Neuronal stem cell (in vitro differentiated cells): Measurements from ENCODE around the gene PNRC2. TPM values are rescaled to one million over a fixed set of nuclear protein-coding genes. Genes with fewer than 3 reads are reported as not detected.

Source experiments
- DNase-seq: peaks from one replicate; pipeline ENCODE4 v3.0.0-alpha.2; 2013; ENCODE audit warnings: low spot score
- H2AFZ ChIP-seq: one replicate; pipeline ENCODE4 v1.6.1; 2013; ENCODE audit warnings: mild to moderate bottlenecking, low read length, inconsistent platforms
- H2AK5ac ChIP-seq: 2 replicates; pipeline ENCODE4 v1.6.1; 2013; ENCODE audit warnings: low read depth, mild to moderate bottlenecking, inconsistent platforms, low read length, moderate library complexity, mixed read lengths
- H2BK120ac ChIP-seq: 2 replicates; pipeline ENCODE4 v1.6.1; 2013; ENCODE audit warnings: low read depth, mild to moderate bottlenecking, inconsistent platforms, low read length, moderate library complexity, mixed read lengths
- H2BK12ac ChIP-seq: one replicate; pipeline ENCODE4 v1.6.1; 2013; ENCODE audit warnings: low read length, inconsistent platforms
- H2BK15ac ChIP-seq: 2 replicates; pipeline ENCODE4 v1.6.1; 2013; ENCODE audit warnings: mild to moderate bottlenecking, low read length, inconsistent platforms, mixed read lengths
- H2BK5ac ChIP-seq: one replicate; pipeline ENCODE4 v1.6.1; 2013; ENCODE audit warnings: inconsistent platforms, mild to moderate bottlenecking, low read length, moderate library complexity
- H3K14ac ChIP-seq: one replicate; pipeline ENCODE4 v1.6.1; 2013; ENCODE audit warnings: low read length, inconsistent platforms
- H3K18ac ChIP-seq: 2 replicates; pipeline ENCODE4 v1.6.1; 2013; ENCODE audit warnings: low read length, inconsistent platforms
- H3K23ac ChIP-seq: 2 replicates; pipeline ENCODE4 v1.6.1; 2013; ENCODE audit warnings: low read depth, mild to moderate bottlenecking, mixed read lengths, low read length, inconsistent platforms; ENCODE audit not compliant: poor library complexity
- H3K27ac ChIP-seq: replicated peaks from 3 replicates; pipeline ENCODE4 v1.5.1; 2013; ENCODE audit warnings: low read length, inconsistent platforms
- H3K27me3 ChIP-seq, 3 experiments: 2 replicates each; pipeline ENCODE4 v1.6.1; 2013; ENCODE audit warnings: low read length in 3 of 3, mild to moderate bottlenecking in 2 of 3, inconsistent platforms in 1 of 3, low read depth in 1 of 3, mixed read lengths in 1 of 3, moderate library complexity in 1 of 3; ENCODE audit not compliant: control insufficient read depth in 3 of 3, insufficient read depth in 3 of 3
- H3K36me3 ChIP-seq, 2 donors: replicated peaks in 1 of 2; 2 replicates each; pipeline ENCODE4 v1.6.1; 2013; ENCODE audit warnings: low read length in 2 of 2; ENCODE audit not compliant: control insufficient read depth in 2 of 2, insufficient read depth in 2 of 2
- H3K4ac ChIP-seq: 2 replicates; pipeline ENCODE4 v1.6.1; 2013; ENCODE audit warnings: inconsistent platforms, mild to moderate bottlenecking, low read length, moderate library complexity
- H3K4me1 ChIP-seq, 2 donors: 1 replicate in 1 of 2; 2 replicates in 1 of 2; pipeline ENCODE4 v1.6.1; 2013; ENCODE audit warnings: low read length in 2 of 2, low read depth in 1 of 2; ENCODE audit not compliant: control insufficient read depth in 2 of 2, insufficient read depth in 1 of 2
- H3K4me2 ChIP-seq: one replicate; pipeline ENCODE4 v1.6.1; 2013; ENCODE audit warnings: mild to moderate bottlenecking, low read length, inconsistent platforms; ENCODE audit not compliant: insufficient read depth, poor library complexity, severe bottlenecking
- H3K4me3 ChIP-seq, 2 donors: 2 replicates each; pipeline ENCODE4 v1.5.1; 2013; ENCODE audit warnings: low read length in 2 of 2, mild to moderate bottlenecking in 2 of 2, inconsistent platforms in 1 of 2, moderate library complexity in 1 of 2
- H3K79me1 ChIP-seq: one replicate; pipeline ENCODE4 v1.6.1; 2013; ENCODE audit warnings: low read depth, mild to moderate bottlenecking, inconsistent platforms, low read length, moderate library complexity
- H3K9ac ChIP-seq: one replicate; pipeline ENCODE4 v1.6.1; 2013; ENCODE audit warnings: mild to moderate bottlenecking, low read depth, low read length, inconsistent platforms; ENCODE audit not compliant: poor library complexity
- H3K9me3 ChIP-seq, 2 donors: replicated peaks in 1 of 2; 2 replicates each; pipeline versions ENCODE3 to v1.6.1; 2013; ENCODE audit warnings: low read length in 2 of 2, mild to moderate bottlenecking in 2 of 2, inconsistent platforms in 1 of 2, low read depth in 1 of 2, mixed read lengths in 1 of 2, moderate library complexity in 1 of 2; ENCODE audit not compliant: control insufficient read depth in 2 of 2, insufficient read depth in 1 of 2
- H4K8ac ChIP-seq: one replicate; pipeline ENCODE4 v1.6.1; 2013; ENCODE audit warnings: low read depth, mild to moderate bottlenecking, inconsistent platforms, low read length, moderate library complexity
- H4K91ac ChIP-seq: one replicate; pipeline ENCODE4 v1.6.1; 2013; ENCODE audit warnings: low read length, low read depth, mild to moderate bottlenecking, inconsistent platforms; ENCODE audit not compliant: poor library complexity
- WGBS, 2 donors: extraction: QIAGEN DNeasy Blood & Tissue Kit; methylation state at CpG; one replicate each; pipeline ENCODE4 v1.1.7; 2013; ENCODE audit warnings: missing lambda C conversion rate in 2 of 2, mixed read lengths in 1 of 2; ENCODE audit not compliant: insufficient read length in 2 of 2, insufficient replicate concordance in 1 of 2; ENCODE audit errors: extremely low coverage in 2 of 2; 5-methylcytosine and 5-hydroxymethylcytosine counted together
- polyA plus RNA-seq, 2 experiments: library from polyadenylated mRNA; stranded (reverse); fragments of 200-250 nt; gene quantifications; one replicate each; pipeline ENCODE4 v1.2.3, GENCODE V29; 2013

Gene PNRC2
- polyA plus RNA-seq (2013, experiment 1 of 2), result 227 TPM
- polyA plus RNA-seq (2013, experiment 2 of 2), result 230 TPM

GRCh38 chr1:23959461-23960290, at the start of gene PNRC2:
PNRC2 (plus strand) TSS chr1:23959828; CDS start chr1:23961458, 1,630 bp downstream.
- Histone ChIP-seq H2BK5ac (peak within 1 kb of the TSS; percentile 98), H4K91ac (no peak within 1 kb of the TSS), H2AFZ (peak within 1 kb of the TSS; percentile 87), H4K8ac (peak within 1 kb of the TSS; percentile 82), H3K36me3 (peaks cover 0 to 42% of the 10 kb centered on the region in 2 donors), H3K4me2 (peak within 1 kb of the TSS; percentile 75), H3K23ac (peak within 1 kb of the TSS; percentile 61), H3K9me3 (no peaks in the 10 kb centered on the region), H3K4me3 (peak within 1 kb of the TSS; percentile 94 to 98), H3K18ac (peak within 1 kb of the TSS; percentile 98), H3K9ac (peak within 1 kb of the TSS; percentile 94), H3K79me1 (peaks cover 3% of the 10 kb centered on the region), H2BK12ac (no peak within 1 kb of the TSS), H2BK120ac (no peak within 1 kb of the TSS), H3K27ac (peak within 1 kb of the TSS; percentile 99), H3K27me3 (no peaks in the 10 kb centered on the region), H2BK15ac (peak within 1 kb of the TSS; percentile 20), H3K14ac (peak within 1 kb of the TSS; percentile 89), H3K4ac (peak within 1 kb of the TSS; percentile 89), H2AK5ac (peak within 1 kb of the TSS; percentile 98), H3K4me1 (peaks cover 0 to 3% of the 10 kb centered on the region in 2 donors)
- WGBS, 2 donors, result no CpG with 5 or more reads among the region's 84 CpGs
- DNase-seq, result peak; percentile 95

- Histone ChIP-seq H2BK120ac (no peak overlapping the region), H3K4ac (no peak overlapping the region), H3K14ac (no peak overlapping the region), H2AK5ac (no peak overlapping the region), H3K23ac (no peak overlapping the region), H3K18ac (no peak overlapping the region), H3K27me3 (no peaks in the 10 kb centered on the region), H2BK5ac (no peak overlapping the region), H3K4me3 (no peak overlapping the region), H2BK12ac (no peak overlapping the region), H3K4me1 (peaks cover 0 to 2% of the 10 kb centered on the region in 2 donors), H2BK15ac (no peak overlapping the region), H2AFZ (no peak overlapping the region), H3K9me3 (no peaks in the 10 kb centered on the region), H3K79me1 (no peaks in the 10 kb centered on the region), H4K8ac (no peak overlapping the region), H3K36me3 (no peaks in the 10 kb centered on the region), H3K9ac (no peak overlapping the region), H4K91ac (no peak overlapping the region), H3K4me2 (no peak overlapping the region), H3K27ac (no peak overlapping the region)
- DNase-seq, result no peak
- no CpG with 5 or more reads among the region's 8 CpGs for WGBS, 2 donors
These were observed 49.5 kb upstream of the PNRC2 start for GRCh38 chr1:23910144-23910543.

DNA sequence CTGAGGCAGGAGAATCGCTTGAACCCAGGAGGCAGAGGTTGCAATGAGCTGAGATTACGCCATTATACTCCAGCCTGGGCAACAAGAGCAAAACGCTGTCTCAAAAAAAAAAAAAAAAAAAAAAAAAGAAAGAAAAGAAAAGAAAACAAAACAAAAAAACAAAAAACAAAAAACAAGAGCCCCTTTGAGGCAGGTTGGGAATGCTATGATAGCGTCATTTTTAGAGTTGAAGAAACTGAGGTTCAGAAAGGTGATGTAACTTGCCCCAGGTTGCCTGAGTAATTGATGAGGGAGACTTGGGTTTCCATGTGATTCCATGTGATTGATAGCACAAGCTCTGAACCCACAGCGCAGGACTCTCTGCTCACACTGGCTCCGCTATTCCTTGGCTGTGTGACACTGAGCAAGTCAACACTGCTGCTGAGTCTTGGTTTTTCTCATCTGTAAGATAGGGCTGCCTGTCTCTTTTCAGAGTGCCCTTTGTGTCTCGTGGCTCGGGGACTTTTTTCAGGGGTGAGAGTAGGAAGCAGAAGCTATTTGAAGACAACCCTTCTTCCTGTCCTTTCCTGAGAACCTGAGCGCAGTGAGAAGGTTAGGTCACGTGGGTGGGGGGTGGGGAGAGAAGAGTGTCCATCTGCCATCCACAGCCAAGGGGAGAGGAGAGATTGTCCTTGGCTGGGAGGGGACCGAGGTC, 48.9 kb upstream of the PNRC2 start:
- Histone ChIP-seq H2BK120ac (no peak overlapping the region), H3K36me3 (no peaks in the 10 kb centered on the region)

DNA sequence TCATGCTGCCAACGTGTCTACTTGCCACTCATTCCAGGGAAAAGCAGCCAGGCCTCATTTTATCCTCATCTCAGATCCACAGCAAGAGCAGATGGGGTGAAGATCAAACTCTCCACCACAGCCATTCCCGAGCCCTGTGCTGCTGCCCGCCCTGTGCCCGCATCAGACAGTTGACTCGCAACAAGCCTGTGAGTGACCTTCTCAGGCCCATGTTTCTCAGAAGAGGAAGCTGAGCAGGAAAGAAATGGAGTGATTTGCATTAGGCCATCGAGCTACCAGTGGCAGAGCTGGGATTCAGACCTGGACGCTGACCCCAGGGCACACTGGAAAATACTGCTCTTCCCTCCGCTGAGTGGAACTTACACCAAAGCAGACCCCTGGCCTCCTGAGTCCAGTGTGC, 47.7 kb upstream of the PNRC2 start:
- no peak overlapping the region for H2BK5ac ChIP-seq
- H3K4ac ChIP-seq, result no peak overlapping the region
- H2BK120ac ChIP-seq, result no peak overlapping the region
- no peak overlapping the region for H3K14ac ChIP-seq
- H3K4me1 ChIP-seq, result peaks cover 3 to 4% of the 10 kb centered on the region in 2 donors
- H3K9me3 ChIP-seq, result no peaks in the 10 kb centered on the region
- no peak overlapping the region for H4K91ac ChIP-seq
- H3K4me2 ChIP-seq, result no peak overlapping the region
- H2AK5ac ChIP-seq, result peak overlapping the region; percentile 56
- H3K23ac ChIP-seq, result no peak overlapping the region
- H3K36me3 ChIP-seq, result no peaks in the 10 kb centered on the region
- no peak for DNase-seq
- no CpG with 5 or more reads among the region's 8 CpGs for WGBS, 2 donors
- H2BK12ac ChIP-seq, result no peak overlapping the region
- no peak overlapping the region for H3K27ac ChIP-seq
- H3K27me3 ChIP-seq, result no peaks in the 10 kb centered on the region
- no peak overlapping the region for H2AFZ ChIP-seq
- H3K79me1 ChIP-seq, result no peaks in the 10 kb centered on the region
- H4K8ac ChIP-seq, result no peak overlapping the region
- no peak overlapping the region for H3K9ac ChIP-seq
- H3K18ac ChIP-seq, result peak overlapping the region; percentile 66
- no peak overlapping the region for H2BK15ac ChIP-seq
- no peak overlapping the region for H3K4me3 ChIP-seq

More for the DNA sequence above, 48.9 kb upstream of the PNRC2 start:
- Histone ChIP-seq H3K4me2 (no peak overlapping the region), H3K79me1 (no peaks in the 10 kb centered on the region), H2AK5ac (no peak overlapping the region), H4K8ac (no peak overlapping the region), H3K9me3 (no peaks in the 10 kb centered on the region), H2BK12ac (no peak overlapping the region), H3K4me1 (peaks cover 0 to 2% of the 10 kb centered on the region in 2 donors), H4K91ac (no peak overlapping the region), H3K23ac (no peak overlapping the region), H3K27ac (no peak overlapping the region), H3K27me3 (no peaks in the 10 kb centered on the region), H3K4me3 (no peak overlapping the region), H3K9ac (no peak overlapping the region), H2BK15ac (no peak overlapping the region), H2AFZ (no peak overlapping the region), H3K14ac (no peak overlapping the region), H3K18ac (no peak overlapping the region), H2BK5ac (no peak overlapping the region), H3K4ac (no peak overlapping the region)
- no CpG with 5 or more reads among the region's 11 CpGs for WGBS, 2 donors
- no peak for DNase-seq
